ENCODE measurements around the gene CGRRF1. TPM values are rescaled to one million over a fixed set of nuclear protein-coding genes. Genes with fewer than 3 reads are reported as not detected.

Gene CGRRF1
- total and polyA plus RNA-seq, 9 of the 15 experiments (the other 6 are each of a cell fraction or from before 2014, with no cell fraction given), result 2.8 to 15.8 (median 4.6) TPM

DNA sequence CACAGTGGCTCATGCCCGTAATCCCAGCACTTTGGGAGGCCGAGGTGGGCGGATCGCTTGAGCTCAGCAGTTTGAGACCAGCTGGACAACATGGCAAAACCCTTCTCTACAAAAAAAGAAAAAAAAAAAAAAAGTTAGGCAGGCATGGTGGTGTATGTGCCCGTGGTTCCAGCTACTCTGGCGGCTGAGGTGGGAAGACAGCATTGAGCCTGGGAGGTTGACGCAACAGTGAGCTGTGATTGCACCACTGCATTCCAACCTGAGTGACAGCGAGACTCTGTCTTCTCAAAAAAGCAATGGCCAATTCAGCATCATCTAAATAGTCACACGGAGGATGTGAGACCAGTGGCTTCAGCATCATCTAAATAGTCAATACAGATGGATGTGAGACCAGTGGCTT lies 46.8 kb downstream of the CGRRF1 start:
- ChIA-PET POLR2A (interaction anchor here (1.1 kb wide), 1 partner anchor 9 kb away, joined by 4 read pairs; no protein-coding TSS in a partner anchor), CTCF (ENCODE audit: low intra/inter-chr PET ratio) (no interaction called here)
- H3K4me1 ChIP-seq (replicated peaks in 1 of 2; ENCODE audit: control insufficient read depth in 2 of 2, insufficient read depth in 2 of 2, low read length in 2 of 2), result no peaks in the 10 kb centered on the region; a peak in 1 of 5 replicates
- H2AFZ ChIP-seq (ENCODE audit: low read depth, low read length), result no peak overlapping the region
- peak; percentile 79 for ATAC-seq
- FAIRE-seq, result no peak
- no peaks in the 10 kb centered on the region for H4K20me1 ChIP-seq (replicated peaks; ENCODE audit: control insufficient read depth, insufficient read depth, low read length)
- H3K27ac ChIP-seq (ENCODE audit: extremely low read depth, low read depth, low read length), result no peak overlapping the region
- intact Hi-C loops (cut with micrococcal nuclease) (no loop called here), in situ Hi-C loops (cut with MboI) (loop anchor here (10.0 kb wide), 1 partner anchor 248 kb away; no protein-coding TSS in a partner anchor)
- H3K9ac ChIP-seq (ENCODE audit: insufficient read depth in 1 of 2, low read depth in 2 of 2, low read length in 2 of 2), result no peak overlapping the region
- H3K36me3 ChIP-seq (ENCODE audit: control insufficient read depth, insufficient read depth, low read length), result no peaks in the 10 kb centered on the region
- WGBS (ENCODE audit: insufficient coverage, low coverage, missing lambda C conversion rate), result 34% methylated on average over 5 of the region's 9 CpGs
- H3K4me3 ChIP-seq, result no peak overlapping the region
- no peaks in the 10 kb centered on the region for H3K9me1 ChIP-seq (ENCODE audit: control insufficient read depth, insufficient read depth, low read length)
- H3K9me3 ChIP-seq (replicated peaks; ENCODE audit: control insufficient read depth, insufficient read depth, low read depth, low read length), result no peaks in the 10 kb centered on the region
- no peaks in the 10 kb centered on the region for H3K79me2 ChIP-seq (ENCODE audit: control insufficient read depth, insufficient read depth, low read length)
- no peak for DNase-seq (ENCODE audit: extremely low read depth in 1 of 4, low spot score in 3 of 4)
- H3K27me3 ChIP-seq (ENCODE audit: control insufficient read depth in 2 of 2, insufficient read depth in 2 of 2, low read length in 2 of 2), result no peaks in the 10 kb centered on the region
- H3K4me2 ChIP-seq (ENCODE audit: insufficient read depth, low read length), result no peak overlapping the region
- BruUV-seq (replicated peaks), result no TSS peak
- TF ChIP-seq ZNF174 (CRISPR knock-in tag; IDR thresholded peaks at IDR 0.05), result no peak
- TF ChIP-seq CTBP1 (IDR thresholded peaks at IDR 0.05; ENCODE audit: borderline replicate concordance), result peak; percentile 40; the same call in 1 of the 2 replicates
- TF ChIP-seq IRF9 (tag; IDR thresholded peaks at IDR 0.05), result peak; percentile 79; the same call in 1 of the 2 replicates
- TF ChIP-seq FIP1L1 (IDR thresholded peaks at IDR 0.05; ENCODE audit: low read depth, low read length, poor library complexity, severe bottlenecking), result no peak
- no peak for TF ChIP-seq GABPB1 (CRISPR knock-in tag; IDR thresholded peaks at IDR 0.05)
- no peak for TF ChIP-seq MCM7 (IDR thresholded peaks at IDR 0.05)
- peak; percentile 43; the same call in 1 of the 2 replicates for TF ChIP-seq ATF7 (IDR thresholded peaks at IDR 0.05)
- no peak for TF ChIP-seq HNRNPLL (IDR thresholded peaks at IDR 0.05; ENCODE audit: low read depth, low read length, poor library complexity, severe bottlenecking)
- TF ChIP-seq PBX2 (CRISPR knock-in tag; IDR thresholded peaks at IDR 0.05; ENCODE audit: low read depth), result peak; percentile 54; the same call in 1 of the 2 replicates
- peak; percentile 45; the same call in 1 of the 2 replicates for TF ChIP-seq PBX2 (tag; conservative IDR thresholded peaks at IDR 0.05; ENCODE audit: low read depth)
- no peak for TF ChIP-seq NRF1 (conservative IDR thresholded peaks at IDR 0.05 in 1 of 2, IDR thresholded peaks at IDR 0.05 in 1 of 2)
- no peak for TF ChIP-seq JUNB (CRISPR knock-in tag; conservative IDR thresholded peaks at IDR 0.05)
- TF ChIP-seq KAT2B (IDR thresholded peaks at IDR 0.05; ENCODE audit: low read depth, low read length), result no peak
- TF ChIP-seq BCLAF1 (IDR thresholded peaks at IDR 0.05; ENCODE audit: borderline replicate concordance in 1 of 2, control insufficient read depth in 1 of 2, low read depth in 2 of 2, low read length in 1 of 2), result no peak
- no peak for TF ChIP-seq KLF10 (CRISPR knock-in tag; IDR thresholded peaks at IDR 0.05)
- no peak for TF ChIP-seq ZNF77 (CRISPR knock-in tag; IDR thresholded peaks at IDR 0.05)

Data from K562 (cell line).